ENCODE results near the gene IL21.

IL21 gene

GRCh38 chr4:122606364-122607043, 14.4 kb downstream of the IL21 start:
- TF ChIP-seq GLIS3 (CRISPR knock-in tag; IDR thresholded peaks at IDR 0.05) (no peak), CREB5 (CRISPR knock-in tag; IDR thresholded peaks at IDR 0.05; ENCODE audit: low read depth) (no peak), ZNF70 (CRISPR knock-in tag; IDR thresholded peaks at IDR 0.05) (no peak), ZC3H10 (CRISPR knock-in tag; IDR thresholded peaks at IDR 0.05) (no peak), CSDC2 (CRISPR knock-in tag; IDR thresholded peaks at IDR 0.05) (no peak), ZFP3 (CRISPR knock-in tag; IDR thresholded peaks at IDR 0.05) (no peak), ZNF8 (CRISPR knock-in tag; IDR thresholded peaks at IDR 0.05) (no peak), ESRRG (CRISPR knock-in tag; IDR thresholded peaks at IDR 0.05) (no peak)
- TF ChIP-seq, protein P1, sequence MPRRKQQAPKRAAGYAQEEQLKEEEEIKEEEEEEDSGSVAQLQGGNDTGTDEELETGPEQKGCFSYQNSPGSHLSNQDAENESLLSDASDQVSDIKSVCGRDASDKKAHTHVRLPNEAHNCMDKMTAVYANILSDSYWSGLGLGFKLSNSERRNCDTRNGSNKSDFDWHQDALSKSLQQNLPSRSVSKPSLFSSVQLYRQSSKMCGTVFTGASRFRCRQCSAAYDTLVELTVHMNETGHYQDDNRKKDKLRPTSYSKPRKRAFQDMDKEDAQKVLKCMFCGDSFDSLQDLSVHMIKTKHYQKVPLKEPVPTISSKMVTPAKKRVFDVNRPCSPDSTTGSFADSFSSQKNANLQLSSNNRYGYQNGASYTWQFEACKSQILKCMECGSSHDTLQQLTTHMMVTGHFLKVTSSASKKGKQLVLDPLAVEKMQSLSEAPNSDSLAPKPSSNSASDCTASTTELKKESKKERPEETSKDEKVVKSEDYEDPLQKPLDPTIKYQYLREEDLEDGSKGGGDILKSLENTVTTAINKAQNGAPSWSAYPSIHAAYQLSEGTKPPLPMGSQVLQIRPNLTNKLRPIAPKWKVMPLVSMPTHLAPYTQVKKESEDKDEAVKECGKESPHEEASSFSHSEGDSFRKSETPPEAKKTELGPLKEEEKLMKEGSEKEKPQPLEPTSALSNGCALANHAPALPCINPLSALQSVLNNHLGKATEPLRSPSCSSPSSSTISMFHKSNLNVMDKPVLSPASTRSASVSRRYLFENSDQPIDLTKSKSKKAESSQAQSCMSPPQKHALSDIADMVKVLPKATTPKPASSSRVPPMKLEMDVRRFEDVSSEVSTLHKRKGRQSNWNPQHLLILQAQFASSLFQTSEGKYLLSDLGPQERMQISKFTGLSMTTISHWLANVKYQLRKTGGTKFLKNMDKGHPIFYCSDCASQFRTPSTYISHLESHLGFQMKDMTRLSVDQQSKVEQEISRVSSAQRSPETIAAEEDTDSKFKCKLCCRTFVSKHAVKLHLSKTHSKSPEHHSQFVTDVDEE (CRISPR knock-in tag; IDR thresholded peaks at IDR 0.05), result no peak
- ATAC-seq, result no peak

- TF ChIP-seq ZFP30 (CRISPR knock-in tag; IDR thresholded peaks at IDR 0.05) (no peak), CREB5 (CRISPR knock-in tag; IDR thresholded peaks at IDR 0.05; ENCODE audit: low read depth) (no peak), TOX (CRISPR knock-in tag; IDR thresholded peaks at IDR 0.05; ENCODE audit: borderline replicate concordance) (no peak), ESRRG (CRISPR knock-in tag; IDR thresholded peaks at IDR 0.05) (no peak), CSDC2 (CRISPR knock-in tag; IDR thresholded peaks at IDR 0.05) (no peak), ARNTL (CRISPR knock-in tag; IDR thresholded peaks at IDR 0.05; ENCODE audit: borderline replicate concordance, low read depth) (no peak), ZC3H10 (CRISPR knock-in tag; IDR thresholded peaks at IDR 0.05) (no peak), TCF4 (CRISPR knock-in tag; IDR thresholded peaks at IDR 0.05; ENCODE audit: borderline replicate concordance) (no peak), ZFP3 (CRISPR knock-in tag; IDR thresholded peaks at IDR 0.05) (no peak), ZNF565 (CRISPR knock-in tag; conservative IDR thresholded peaks at IDR 0.05; ENCODE audit: low read depth) (no peak), PPARA (CRISPR knock-in tag; IDR thresholded peaks at IDR 0.05; ENCODE audit: borderline replicate concordance) (no peak), PATZ1 (CRISPR knock-in tag; IDR thresholded peaks at IDR 0.05; ENCODE audit: borderline replicate concordance) (no peak), GLIS3 (CRISPR knock-in tag; IDR thresholded peaks at IDR 0.05) (no peak), POU6F1 (CRISPR knock-in tag; IDR thresholded peaks at IDR 0.05; ENCODE audit: borderline replicate concordance, low read depth) (no peak), RARB (CRISPR knock-in tag; IDR thresholded peaks at IDR 0.05) (no peak), ZNF8 (CRISPR knock-in tag; IDR thresholded peaks at IDR 0.05) (no peak), SNAI2 (CRISPR knock-in tag; IDR thresholded peaks at IDR 0.05) (no peak), OSR1 (CRISPR knock-in tag; IDR thresholded peaks at IDR 0.05) (no peak)
- TF ChIP-seq, protein P1 (CRISPR knock-in tag; IDR thresholded peaks at IDR 0.05), result no peak
- TF ChIP-seq, protein P2, sequence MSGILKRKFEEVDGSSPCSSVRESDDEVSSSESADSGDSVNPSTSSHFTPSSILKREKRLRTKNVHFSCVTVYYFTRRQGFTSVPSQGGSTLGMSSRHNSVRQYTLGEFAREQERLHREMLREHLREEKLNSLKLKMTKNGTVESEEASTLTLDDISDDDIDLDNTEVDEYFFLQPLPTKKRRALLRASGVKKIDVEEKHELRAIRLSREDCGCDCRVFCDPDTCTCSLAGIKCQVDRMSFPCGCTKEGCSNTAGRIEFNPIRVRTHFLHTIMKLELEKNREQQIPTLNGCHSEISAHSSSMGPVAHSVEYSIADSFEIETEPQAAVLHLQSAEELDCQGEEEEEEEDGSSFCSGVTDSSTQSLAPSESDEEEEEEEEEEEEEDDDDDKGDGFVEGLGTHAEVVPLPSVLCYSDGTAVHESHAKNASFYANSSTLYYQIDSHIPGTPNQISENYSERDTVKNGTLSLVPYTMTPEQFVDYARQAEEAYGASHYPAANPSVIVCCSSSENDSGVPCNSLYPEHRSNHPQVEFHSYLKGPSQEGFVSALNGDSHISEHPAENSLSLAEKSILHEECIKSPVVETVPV (CRISPR knock-in tag; IDR thresholded peaks at IDR 0.05), result no peak
- ATAC-seq, result no peak
These were observed 16.7 kb downstream of the IL21 start for GRCh38 chr4:122604146-122604545.
